ENCODE data around the gene LGALS3. TPM values are rescaled to one million over a fixed set of nuclear protein-coding genes. Genes with fewer than 3 reads are reported as not detected.

Gene LGALS3
- total RNA-seq, 1 experiment from 2014 or later, result 117 TPM

GRCh38 chr14:55139696-55140509 lies 10.9 kb downstream of the LGALS3 start:
- no peak for DNase-seq
- no peaks in the 10 kb centered on the region for H3K9me3 ChIP-seq
- H3K27me3 ChIP-seq, result no peaks in the 10 kb centered on the region
- H3K36me3 ChIP-seq, result peaks cover 26% of the 10 kb centered on the region
- H3K4me3 ChIP-seq, result no peak overlapping the region

DNA sequence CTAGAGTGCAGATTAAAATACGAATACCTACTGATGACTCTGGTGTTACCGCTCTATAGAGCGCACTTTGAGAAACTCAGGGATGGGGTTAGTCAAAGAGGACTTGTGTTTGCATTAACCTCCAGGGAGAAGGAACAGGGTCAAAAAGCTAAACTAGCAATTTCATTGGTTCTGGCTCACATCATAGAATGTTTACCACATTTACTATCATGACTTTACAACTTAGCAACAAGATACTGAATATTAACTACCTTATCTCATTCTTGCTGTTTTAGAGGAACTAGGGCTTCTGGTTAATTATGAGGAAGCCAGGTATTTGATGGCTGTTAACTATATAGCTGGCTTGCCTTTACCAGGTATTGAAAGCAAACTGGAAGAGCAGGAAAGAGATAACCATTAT lies 12.8 kb downstream of the LGALS3 start:
- H3K36me3 ChIP-seq, result peaks cover 38% of the 10 kb centered on the region

GRCh38 chr14:55142466-55142865 lies 13.4 kb downstream of the LGALS3 start:
- no peak for DNase-seq
- H3K4me3 ChIP-seq, result no peak overlapping the region
- H3K36me3 ChIP-seq, result peaks cover 44% of the 10 kb centered on the region
- no peaks in the 10 kb centered on the region for H3K27me3 ChIP-seq
- H3K9me3 ChIP-seq, result no peaks in the 10 kb centered on the region

More for the DNA sequence above, 12.8 kb downstream of the LGALS3 start:
- H3K4me3 ChIP-seq, result no peak overlapping the region
- DNase-seq, result no peak
- H3K27me3 ChIP-seq, result no peaks in the 10 kb centered on the region
- no peaks in the 10 kb centered on the region for H3K9me3 ChIP-seq

GRCh38 chr14:55146425-55146824 lies 17.4 kb downstream of the LGALS3 start:
- no peaks in the 10 kb centered on the region for H3K27me3 ChIP-seq
- no peaks in the 10 kb centered on the region for H3K9me3 ChIP-seq
- DNase-seq, result no peak
- no peak overlapping the region for H3K4me3 ChIP-seq
- H3K36me3 ChIP-seq, result peaks cover 31% of the 10 kb centered on the region

- no peaks in the 10 kb centered on the region for H3K27me3 ChIP-seq
- DNase-seq, result no peak
- peaks cover 27% of the 10 kb centered on the region for H3K36me3 ChIP-seq
- H3K4me3 ChIP-seq, result no peak overlapping the region
- H3K9me3 ChIP-seq, result no peaks in the 10 kb centered on the region
Measured at GRCh38 chr14:55151601-55152000, 22.5 kb downstream of the LGALS3 start.

- DNase-seq, result no peak
- Histone ChIP-seq H3K36me3 (peaks cover 21% of the 10 kb centered on the region), H3K27me3 (no peaks in the 10 kb centered on the region), H3K9me3 (no peaks in the 10 kb centered on the region), H3K4me3 (no peak overlapping the region)
Measured at GRCh38 chr14:55152052-55152753, 23.2 kb downstream of the LGALS3 start.

DNA sequence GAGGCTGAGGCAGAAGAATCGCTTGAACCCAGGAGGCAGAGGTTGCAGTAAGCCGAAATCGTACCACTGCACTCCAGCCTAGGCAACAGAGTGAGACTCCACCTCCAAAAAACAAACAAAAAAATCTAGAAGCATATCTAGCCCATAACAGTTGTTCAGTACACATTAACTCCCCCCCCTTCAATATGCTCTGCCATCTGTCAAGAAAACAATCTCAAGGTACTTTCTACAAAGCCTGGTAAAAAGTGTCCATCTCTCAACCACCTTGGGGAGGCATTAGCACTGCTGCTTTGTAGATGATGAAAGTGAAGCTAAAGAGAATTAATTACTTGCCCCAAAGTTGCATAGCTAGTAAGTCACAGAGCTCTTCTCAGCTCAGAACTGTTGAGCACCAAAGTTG lies 24.9 kb downstream of the LGALS3 start:
- Histone ChIP-seq H3K4me3 (no peak overlapping the region), H3K9me3 (no peaks in the 10 kb centered on the region), H3K36me3 (peaks cover 18% of the 10 kb centered on the region), H3K27me3 (no peaks in the 10 kb centered on the region)
- no peak for DNase-seq

DNA sequence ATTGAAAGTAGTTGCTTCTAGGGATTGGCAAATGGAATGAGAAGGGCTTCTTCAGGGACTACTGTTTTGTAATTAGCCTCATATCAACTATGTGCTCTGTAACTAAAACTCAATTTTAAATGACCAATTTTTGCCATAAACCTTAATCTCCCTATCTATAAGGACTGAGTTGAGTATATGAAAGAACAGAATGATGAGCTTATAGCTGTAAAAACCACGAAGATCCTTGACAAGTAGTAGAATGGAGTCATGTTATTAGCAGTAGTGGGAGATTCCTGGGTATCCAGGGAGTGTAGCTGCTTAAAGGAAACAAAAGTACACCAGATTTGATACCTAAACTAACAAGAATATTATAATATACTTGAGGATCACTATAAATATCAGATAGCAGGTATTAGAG lies 28.0 kb downstream of the LGALS3 start:
- peaks cover 16% of the 10 kb centered on the region for H3K36me3 ChIP-seq

DNA sequence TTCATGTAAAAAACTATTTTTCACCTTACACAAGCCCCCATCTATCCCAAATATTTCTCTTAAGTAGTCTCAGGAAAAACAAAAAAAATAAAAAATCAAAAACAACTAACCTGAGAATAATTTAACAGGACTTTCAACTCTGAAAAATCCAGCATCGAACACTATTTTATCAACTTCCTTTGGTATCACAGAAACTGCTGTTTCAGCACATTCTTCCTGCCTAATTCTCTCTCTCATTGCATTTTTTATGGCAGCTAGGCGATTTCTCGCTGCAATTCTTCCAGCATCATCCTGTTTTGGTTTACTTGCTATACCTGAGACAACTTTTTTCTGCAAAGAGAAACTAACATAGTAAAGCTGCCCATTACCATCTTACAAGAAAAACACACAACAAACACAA lies 29.4 kb downstream of the LGALS3 start:
- H3K4me3 ChIP-seq, result no peak overlapping the region
- H3K27me3 ChIP-seq, result no peaks in the 10 kb centered on the region
- peaks cover 16% of the 10 kb centered on the region for H3K36me3 ChIP-seq
- no peak for DNase-seq
- H3K9me3 ChIP-seq, result no peaks in the 10 kb centered on the region

More for the DNA sequence above, 28.0 kb downstream of the LGALS3 start:
- no peak for DNase-seq
- Histone ChIP-seq H3K9me3 (no peaks in the 10 kb centered on the region), H3K27me3 (no peaks in the 10 kb centered on the region), H3K4me3 (no peak overlapping the region)

DNA sequence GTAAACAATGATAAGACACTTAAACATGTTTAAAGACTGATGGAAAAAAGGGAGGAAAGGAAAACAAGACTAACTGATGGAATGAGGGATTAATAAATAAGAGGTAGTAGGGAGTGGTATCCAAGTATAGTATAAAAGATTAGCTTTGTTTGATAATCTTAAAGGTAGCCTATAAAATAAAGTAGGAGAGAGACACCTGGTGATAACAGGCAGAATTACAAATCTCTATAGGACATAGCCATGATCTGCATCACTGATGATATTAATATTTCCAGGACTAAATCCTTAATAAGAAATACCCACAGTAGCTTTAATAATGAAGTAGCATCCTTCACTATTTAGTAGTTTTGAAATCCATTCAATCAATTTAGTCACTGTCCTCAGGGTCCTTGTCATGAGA lies 31.9 kb downstream of the LGALS3 start:
- Histone ChIP-seq H3K27me3 (no peaks in the 10 kb centered on the region), H3K9me3 (no peaks in the 10 kb centered on the region), H3K36me3 (peaks cover 11% of the 10 kb centered on the region), H3K4me3 (no peak overlapping the region)
- DNase-seq, result no peak

DNA sequence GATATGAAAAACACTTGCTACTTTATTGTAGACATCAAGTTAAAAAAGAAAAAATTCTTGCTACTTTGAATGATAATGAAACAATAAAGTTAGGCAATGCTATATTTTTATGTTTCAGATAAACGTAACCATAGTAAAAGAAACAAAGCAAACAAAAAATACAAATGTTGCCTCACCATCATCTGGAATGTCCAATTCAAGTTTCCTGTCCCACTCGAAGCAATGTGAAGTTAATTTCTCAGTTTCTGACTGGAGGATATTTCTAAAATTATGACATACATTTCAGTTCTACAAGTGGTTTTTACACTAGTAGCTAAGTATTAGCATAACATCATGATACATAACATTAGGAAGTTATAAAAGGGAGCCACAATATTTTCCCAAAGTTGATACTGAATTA lies 41.5 kb downstream of the LGALS3 start:
- peaks cover 21% of the 10 kb centered on the region for H3K36me3 ChIP-seq
- DNase-seq, result no peak
- H3K27me3 ChIP-seq, result no peaks in the 10 kb centered on the region
- no peak overlapping the region for H3K4me3 ChIP-seq
- no peaks in the 10 kb centered on the region for H3K9me3 ChIP-seq

GRCh38 chr14:55180006-55180405 lies 51.0 kb downstream of the LGALS3 start:
- Histone ChIP-seq H3K36me3 (peaks cover 56% of the 10 kb centered on the region), H3K4me3 (no peak overlapping the region), H3K9me3 (no peaks in the 10 kb centered on the region), H3K27me3 (no peaks in the 10 kb centered on the region)
- no peak for DNase-seq

DNA sequence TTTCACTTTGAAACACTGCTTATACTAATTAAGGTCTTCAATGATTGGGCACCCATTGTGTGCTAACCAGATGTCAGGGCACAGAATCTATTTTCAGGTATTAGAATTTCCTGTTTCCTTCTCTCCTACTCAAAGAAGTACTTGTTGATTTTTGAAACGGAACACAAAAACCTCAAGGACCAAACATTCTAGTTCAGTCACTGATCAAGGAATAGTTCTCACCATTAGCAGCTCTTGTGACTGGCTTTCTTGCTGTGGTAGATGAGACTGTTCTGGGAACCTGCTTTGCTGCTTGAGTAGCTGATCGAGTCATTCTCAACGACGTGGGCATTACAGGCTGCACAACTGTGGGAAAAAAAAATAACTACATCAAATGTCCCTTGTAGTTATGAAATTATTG lies 51.4 kb downstream of the LGALS3 start:
- no peaks in the 10 kb centered on the region for H3K27me3 ChIP-seq
- H3K9me3 ChIP-seq, result no peaks in the 10 kb centered on the region
- no peak overlapping the region for H3K4me3 ChIP-seq
- H3K36me3 ChIP-seq, result peaks cover 51% of the 10 kb centered on the region
- DNase-seq, result no peak

- no peaks in the 10 kb centered on the region for H3K27me3 ChIP-seq
- no peaks in the 10 kb centered on the region for H3K9me3 ChIP-seq
- no peak overlapping the region for H3K4me3 ChIP-seq
- DNase-seq, result no peak
- H3K36me3 ChIP-seq, result peaks cover 4% of the 10 kb centered on the region
Measured at GRCh38 chr14:55188686-55189295, 59.7 kb downstream of the LGALS3 start.

- H3K27me3 ChIP-seq, result no peaks in the 10 kb centered on the region
- peaks cover 4% of the 10 kb centered on the region for H3K36me3 ChIP-seq
- no peaks in the 10 kb centered on the region for H3K9me3 ChIP-seq
- no peak for DNase-seq
- H3K4me3 ChIP-seq, result peak overlapping the region; percentile 80
Measured at GRCh38 chr14:55190906-55191202, 61.8 kb downstream of the LGALS3 start.

- H3K9me3 ChIP-seq, result no peaks in the 10 kb centered on the region
- no peaks in the 10 kb centered on the region for H3K27me3 ChIP-seq
- peak; percentile 91 for DNase-seq
- peaks cover 4% of the 10 kb centered on the region for H3K36me3 ChIP-seq
- peak within 1 kb of the TSS; percentile 80 for H3K4me3 ChIP-seq
Measured at GRCh38 chr14:55191203-55192053, 62.4 kb downstream of the LGALS3 start, which contains the start of gene DLGAP5. DLGAP5 (minus strand) TSS chr14:55191585; CDS start chr14:55189179, 2,406 bp downstream.

All from MG63 (cell line).